ENCODE data around the gene RFFL. TPM values are rescaled to one million over a fixed set of nuclear protein-coding genes. Genes with fewer than 3 reads are reported as not detected.
A peak's percentile ranks its signal among the peaks of the same experiment; 100 is the strongest.

Gene RFFL
- total and polyA plus RNA-seq, 2 of the 4 experiments (the other 2 are of a cell fraction) = 11.6 to 19.2 TPM

DNA sequence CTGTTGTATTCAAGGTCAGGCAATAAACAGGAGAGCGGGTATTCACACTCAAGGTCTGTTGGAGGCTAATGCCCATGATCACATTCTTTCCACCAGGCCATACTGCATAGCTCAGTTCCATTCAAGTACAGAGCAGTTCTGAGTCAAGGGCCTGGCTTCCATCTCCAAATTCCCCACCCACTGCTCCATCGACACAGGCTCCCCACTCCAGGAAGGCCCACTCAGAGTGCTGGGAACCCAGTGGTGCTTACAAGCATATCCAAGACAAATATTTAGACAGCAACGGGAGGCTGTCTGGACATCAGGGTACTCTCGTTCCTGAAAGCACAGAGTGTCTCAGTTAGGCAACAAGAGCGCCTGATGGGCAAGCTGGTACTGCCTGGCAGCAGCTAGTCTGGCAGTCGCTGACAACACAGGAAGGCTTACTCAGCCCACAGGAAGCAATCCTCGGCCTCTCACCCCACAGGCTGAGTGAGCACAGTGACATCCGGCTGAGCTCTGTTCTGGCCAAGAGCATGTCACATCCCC is 40.9 kb downstream of the RFFL start (continued):
- no peak for TF ChIP-seq SMC3 (IDR thresholded peaks at IDR 0.05; ENCODE audit: low read depth, low read length)

DNA sequence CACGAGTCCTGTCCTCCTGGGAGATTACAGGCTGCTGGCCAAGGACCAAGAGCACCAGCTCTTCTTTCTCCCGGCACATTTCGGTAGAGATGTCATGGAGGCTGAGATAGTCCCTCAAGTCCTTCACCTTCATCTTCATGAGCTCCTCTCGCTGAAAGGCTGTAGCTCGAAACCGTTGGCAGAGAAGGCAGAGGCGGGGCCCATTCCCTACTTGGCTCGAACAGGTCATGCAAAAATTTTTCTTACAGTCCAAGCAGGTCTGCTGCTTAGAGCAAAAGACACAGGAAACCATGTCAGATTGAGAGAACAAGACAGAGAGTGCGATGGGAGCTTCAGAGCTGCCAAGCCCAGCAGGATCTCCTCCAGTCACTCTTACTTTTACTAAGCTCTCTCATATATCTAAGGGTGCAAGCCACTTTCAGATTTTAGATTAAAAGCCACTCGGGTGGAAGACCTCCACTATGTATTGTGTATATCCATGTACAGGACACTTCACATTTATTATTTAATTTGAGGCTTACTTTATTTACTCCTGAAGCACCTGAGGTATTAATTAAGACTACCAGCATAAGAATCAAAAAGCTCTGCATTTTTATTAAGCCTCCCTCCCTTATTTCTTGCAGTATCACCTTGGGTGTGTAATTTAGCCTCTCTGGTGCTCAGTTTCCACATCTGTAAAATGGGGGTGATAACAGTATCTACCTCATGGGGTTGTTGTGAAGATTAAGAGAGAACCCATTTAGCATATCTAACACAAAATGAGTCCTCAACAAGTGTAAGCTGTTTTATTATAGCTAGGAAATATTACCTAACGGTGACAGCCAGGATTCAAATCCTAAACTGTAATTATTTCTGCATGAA is 41.8 kb downstream of the RFFL start:
- H2AK9ac ChIP-seq (replicated peaks; ENCODE audit: low read depth, low read length, poor library complexity) = no peak overlapping the region
- no CpG with 5 or more reads among the region's 11 CpGs for WGBS, 2 experiments (ENCODE audit: extremely low coverage in 2 of 2, insufficient read length in 1 of 2)
- in situ Hi-C loops (cut with MboI; ENCODE audit: low sequenced_read_pairs) = no loop called here
- H3K27me3 ChIP-seq (ENCODE audit: control insufficient read depth, insufficient read depth, low read length) = no peaks in the 10 kb centered on the region
- no peak overlapping the region for H3K4me3 ChIP-seq (ENCODE audit: insufficient read depth, low read depth, low read length)
- no peaks in the 10 kb centered on the region; the same call in 1 of the 2 replicates for H4K20me1 ChIP-seq (ENCODE audit: insufficient read depth, low read length)
- DNase-seq (no peak), ATAC-seq (ENCODE audit: low read depth) (no peak)
- no peak overlapping the region; the same call in none of the 2 replicates for H3K14ac ChIP-seq (replicated peaks; ENCODE audit: low read depth, low read length)
- CTCF ChIA-PET = interaction anchor here (1.2 to 1.3 kb wide), 2 partner anchors 24 to 68 kb away, joined by 3 to 4 read pairs; no protein-coding TSS in a partner anchor
- POLR2A ChIA-PET (ENCODE audit: unreplicated experiment) = no interaction called here
- H4K5ac ChIP-seq (ENCODE audit: low read depth, low read length) = no peak overlapping the region; the same call in 1 of the 2 replicates
- no peak overlapping the region for H4K91ac ChIP-seq (ENCODE audit: insufficient read depth, low read depth, low read length)
- H3K36me3 ChIP-seq (ENCODE audit: control insufficient read depth, insufficient read depth, low read length) = peaks cover 23% of the 10 kb centered on the region
- no peak overlapping the region for H2AK5ac ChIP-seq (ENCODE audit: low read depth, low read length)
- peak overlapping the region; percentile 79 for H2BK5ac ChIP-seq (ENCODE audit: low read depth, low read length, poor library complexity, severe bottlenecking)
- H2BK15ac ChIP-seq (ENCODE audit: low read depth, low read length) = no peak overlapping the region
- H3K9ac ChIP-seq (ENCODE audit: low read depth, low read length) = no peak overlapping the region
- dilution Hi-C loops (cut with HindIII; ENCODE audit: low sequenced_read_pairs, unreplicated experiment) = no loop called here
- no peak overlapping the region for H3K18ac ChIP-seq (ENCODE audit: low read depth, low read length)
- H3K4ac ChIP-seq (ENCODE audit: low read depth, low read length) = no peak overlapping the region
- TF ChIP-seq RAD21 (IDR thresholded peaks at IDR 0.05; ENCODE audit: low read length) (no peak), BHLHE40 (IDR thresholded peaks at IDR 0.05; ENCODE audit: low read depth, low read length) (no peak)
- BruUV-seq (replicated peaks) = no TSS peak
- peaks cover 18% of the 10 kb centered on the region for H3K9me1 ChIP-seq (ENCODE audit: insufficient read depth, low read length)
- no peak overlapping the region for H3K56ac ChIP-seq (ENCODE audit: extremely low read depth, insufficient read depth, low read length)
- no peak overlapping the region for H3K27ac ChIP-seq (ENCODE audit: insufficient read depth, low read length)
- no peak overlapping the region for H3K4me2 ChIP-seq (ENCODE audit: low read depth, low read length)
- H2BK20ac ChIP-seq (ENCODE audit: low read depth, low read length) = no peak overlapping the region
- H3K23ac ChIP-seq (ENCODE audit: low read depth, low read length) = no peak overlapping the region
- H4K8ac ChIP-seq (ENCODE audit: low read depth in 2 of 2, low read length in 2 of 2) = peak overlapping the region; percentile 34 to 84; a peak in 2 of 4 replicates
- peak overlapping the region; percentile 8 for H2AFZ ChIP-seq (replicated peaks; ENCODE audit: low read length, poor library complexity)
- intact Hi-C loops (cut with micrococcal nuclease) = loop anchor here (1.0 to 5.0 kb wide), 2 partner anchors 46 to 68 kb away; no protein-coding TSS in a partner anchor
- 0 out of 2 replicates have a peak, but pooled peaks cover 2% of the 10 kb centered on the region for H3K4me1 ChIP-seq (ENCODE audit: control insufficient read depth, insufficient read depth, low read length)
- H3K79me1 ChIP-seq (ENCODE audit: low read depth in 1 of 2, low read length in 2 of 2) = peaks cover 20 to 61% of the 10 kb centered on the region in 2 experiments
- no peaks in the 10 kb centered on the region for H3K9me3 ChIP-seq (ENCODE audit: control insufficient read depth, insufficient read depth, low read length)
- H2BK120ac ChIP-seq (ENCODE audit: low read depth, low read length) = no peak overlapping the region
